Measurements from ENCODE around the gene MTA1.

Gene MTA1

DNA sequence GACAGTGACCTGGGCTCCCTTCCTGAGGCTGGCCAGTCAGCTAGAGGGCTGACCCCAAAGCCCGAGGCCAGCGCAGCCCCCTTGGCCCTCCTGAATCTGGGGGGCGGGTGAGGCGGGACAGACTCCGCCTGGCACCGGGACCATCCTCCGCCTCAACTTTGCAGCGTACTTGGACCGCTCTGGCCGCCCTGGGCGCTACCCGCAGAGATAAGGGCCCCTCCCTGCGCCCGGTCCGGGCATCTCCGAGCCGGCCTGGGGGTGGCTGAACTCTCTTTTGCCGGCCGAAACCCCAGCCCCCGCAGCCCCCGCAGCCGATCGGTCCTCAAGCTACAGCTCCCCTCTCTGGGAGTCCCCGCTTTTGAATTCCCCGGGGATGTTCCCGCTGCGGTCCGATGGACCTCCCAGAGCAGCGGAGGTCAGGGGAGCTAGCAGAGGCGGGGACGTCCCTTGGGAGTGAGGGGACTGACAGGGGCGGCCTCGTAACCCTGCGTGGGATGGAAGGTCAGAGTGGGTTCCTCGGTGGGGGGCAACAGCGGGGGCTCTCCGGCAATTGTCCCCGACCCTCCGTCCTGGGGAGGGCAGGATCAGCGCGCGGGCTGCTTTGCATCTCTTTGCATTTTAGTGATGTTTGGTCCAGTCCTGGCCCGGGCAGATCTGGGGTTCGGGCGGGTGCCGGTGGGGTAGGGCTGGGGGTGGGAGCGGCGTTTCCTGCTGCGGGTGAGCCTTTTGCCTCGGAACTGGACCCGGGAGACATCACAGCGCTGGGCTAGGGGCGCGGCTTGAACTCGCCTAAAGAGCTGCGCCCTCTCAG, 66.7 kb downstream of the MTA1 start, which contains the start of gene CRIP1:
Gene CRIP1, plus strand, starts transcription at position 724 of the 811 bp plus-strand sequence. CDS start 374 bp downstream, outside the sequence.
- DNase-seq (ENCODE audit: low read depth, low spot score): no peak

DNA sequence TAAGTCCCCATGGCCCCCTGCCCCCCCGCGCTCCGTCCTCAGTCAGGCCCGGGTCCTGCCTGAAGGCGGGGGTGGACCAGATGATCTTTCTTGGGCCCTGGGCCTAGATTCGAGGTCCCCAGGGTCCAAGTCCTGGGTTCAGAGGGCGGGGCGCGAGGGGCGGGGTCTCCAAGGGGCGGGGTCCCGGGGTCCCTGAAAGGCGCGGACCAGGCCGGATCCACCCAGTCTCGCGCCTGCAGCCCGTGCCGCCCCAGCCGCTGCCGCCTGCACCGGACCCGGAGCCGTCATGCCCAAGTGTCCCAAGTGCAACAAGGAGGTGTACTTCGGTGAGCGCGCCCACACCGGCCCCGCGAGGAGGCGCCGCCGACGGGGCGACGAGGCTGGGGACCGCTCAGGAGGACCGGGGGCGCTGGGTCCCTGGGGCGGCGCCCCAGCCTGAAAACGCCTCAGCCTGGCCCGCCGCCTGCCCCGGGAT, 67.4 kb downstream of the MTA1 start:
- no peak for DNase-seq (ENCODE audit: low read depth, low spot score)

DNA sequence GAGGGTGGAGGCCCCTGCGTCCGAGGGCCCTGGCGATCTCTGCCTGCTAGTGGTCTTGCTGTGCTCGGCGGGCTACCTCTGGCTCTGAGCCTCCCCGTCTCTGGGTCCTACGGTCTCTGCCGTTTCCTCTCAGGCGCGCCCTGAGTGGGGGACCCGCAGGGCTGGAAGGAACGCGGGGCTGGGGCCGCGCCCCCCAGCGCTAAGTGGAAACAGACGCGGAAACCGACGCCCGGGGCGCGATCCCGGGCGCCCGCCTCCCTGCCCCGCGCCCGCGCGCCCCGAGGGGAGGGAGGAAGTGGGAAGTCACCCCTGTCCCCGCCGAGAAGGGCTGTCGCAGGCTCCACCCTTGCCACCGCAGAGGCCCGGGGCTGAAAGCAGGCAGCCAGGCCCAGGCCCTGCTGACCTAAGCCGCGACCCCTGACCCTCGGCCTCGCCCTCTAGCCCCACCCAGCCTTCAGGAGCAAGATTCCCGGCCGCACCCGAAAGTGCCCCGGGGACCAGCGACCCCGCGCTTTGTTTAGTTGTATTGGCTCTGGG, 67.9 kb downstream of the MTA1 start:
- no peak for DNase-seq (ENCODE audit: low read depth, low spot score)

DNA sequence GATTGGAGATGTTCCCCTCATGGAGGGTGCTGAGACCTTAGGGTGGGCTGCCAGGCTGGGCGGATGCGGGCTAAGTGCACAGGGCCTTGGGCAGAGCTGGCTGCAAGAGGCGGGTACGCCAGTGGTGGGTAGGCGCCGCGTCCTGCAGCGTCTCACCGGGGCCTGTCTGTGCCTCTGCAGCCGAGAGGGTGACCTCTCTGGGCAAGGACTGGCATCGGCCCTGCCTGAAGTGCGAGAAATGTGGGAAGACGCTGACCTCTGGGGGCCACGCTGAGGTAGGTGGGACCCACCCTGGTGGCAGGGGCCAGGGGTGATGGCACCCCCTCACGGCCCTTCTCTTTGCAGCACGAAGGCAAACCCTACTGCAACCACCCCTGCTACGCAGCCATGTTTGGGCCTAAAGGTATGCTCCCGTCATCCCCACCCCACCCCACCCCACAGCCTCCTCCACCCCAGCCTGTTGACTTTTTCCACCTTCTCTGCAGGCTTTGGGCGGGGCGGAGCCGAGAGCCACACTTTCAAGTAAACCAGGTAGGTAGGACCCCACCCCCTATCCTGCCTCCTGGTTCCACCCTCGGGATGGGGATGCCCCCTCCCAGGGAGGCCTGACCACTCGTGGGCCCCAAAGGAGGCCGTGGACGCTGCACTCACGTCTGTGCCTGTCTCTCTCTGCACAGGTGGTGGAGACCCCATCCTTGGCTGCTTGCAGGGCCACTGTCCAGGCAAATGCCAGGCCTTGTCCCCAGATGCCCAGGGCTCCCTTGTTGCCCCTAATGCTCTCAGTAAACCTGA, 68.6 kb downstream of the MTA1 start:
- no peak for DNase-seq (ENCODE audit: low read depth, low spot score)

DNA sequence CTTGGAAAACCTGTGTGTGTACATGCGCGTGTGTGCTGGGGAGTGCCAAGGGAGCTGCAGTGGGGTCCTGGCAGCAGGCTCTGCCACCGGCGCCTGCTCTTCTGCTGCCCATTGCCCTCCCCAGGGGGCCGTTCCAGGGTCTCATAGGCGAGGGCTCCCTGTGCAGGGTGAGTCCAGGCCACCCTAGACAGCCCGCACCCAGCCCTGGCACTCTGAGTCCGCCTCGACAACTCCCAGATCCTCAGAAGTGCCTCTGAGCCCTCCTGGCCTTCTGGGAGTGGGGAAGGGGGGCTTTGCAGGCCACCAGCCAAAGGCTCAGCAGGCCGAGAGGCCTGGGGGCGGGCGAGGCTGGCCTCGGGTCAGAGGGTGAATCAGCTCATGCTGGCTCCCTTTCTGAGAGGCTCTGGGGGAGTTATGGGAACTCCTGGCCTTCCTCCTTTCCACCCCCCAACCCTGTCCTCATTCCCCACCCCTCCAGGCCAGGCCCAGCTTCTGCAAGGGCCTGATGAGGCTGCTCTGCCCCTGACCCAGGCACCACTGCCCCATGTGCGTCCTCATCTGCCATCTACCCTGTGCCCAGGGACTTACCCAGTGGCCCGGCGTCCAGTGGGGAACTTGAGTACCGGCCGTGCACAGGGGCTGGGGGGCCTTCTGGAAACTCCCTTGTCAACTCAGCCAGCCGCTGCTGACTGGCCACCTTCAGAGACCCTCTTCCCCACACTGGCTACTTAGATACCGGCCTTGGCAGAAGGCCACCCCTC, 69.3 kb downstream of the MTA1 start:
- no peak for DNase-seq (ENCODE audit: low read depth, low spot score)

DNA sequence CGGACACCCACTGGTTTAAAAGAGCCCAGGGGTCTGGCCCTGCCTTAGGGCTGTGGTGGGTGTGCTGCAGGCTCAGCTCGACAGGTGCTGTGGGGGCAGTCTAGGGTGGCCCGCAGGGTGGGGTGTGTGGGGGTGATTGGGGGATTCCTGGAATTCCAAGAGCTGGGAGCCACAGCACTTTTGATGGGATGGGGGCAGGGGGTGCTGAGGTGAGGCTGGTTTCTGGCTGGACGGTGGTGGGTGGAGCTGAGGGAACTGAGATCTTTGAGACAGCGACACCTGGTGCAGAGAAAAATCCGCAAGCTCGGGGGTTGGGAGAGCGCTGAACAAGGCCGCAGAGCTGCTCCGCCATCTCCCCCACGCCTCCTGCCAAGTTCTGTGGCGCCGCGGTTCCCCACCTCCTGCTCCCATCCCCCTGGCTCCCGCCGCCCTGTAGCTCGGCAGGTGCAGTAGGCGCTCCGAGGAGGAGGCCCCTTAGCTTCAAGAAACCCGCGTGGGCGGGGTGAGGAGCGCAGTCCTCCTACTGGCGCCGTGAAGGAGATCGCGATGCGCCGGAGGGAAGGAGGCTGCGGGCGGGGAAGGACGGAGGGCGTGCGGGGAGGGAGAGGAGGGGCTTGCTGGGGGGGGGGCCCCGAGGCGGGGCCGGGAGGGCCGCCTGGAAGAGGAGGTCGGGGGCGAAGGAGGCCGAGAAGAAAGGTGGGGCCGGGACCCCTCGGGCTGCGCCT, 70.1 kb downstream of the MTA1 start:
- peak; percentile 94 for DNase-seq (ENCODE audit: low read depth, low spot score)

DNA sequence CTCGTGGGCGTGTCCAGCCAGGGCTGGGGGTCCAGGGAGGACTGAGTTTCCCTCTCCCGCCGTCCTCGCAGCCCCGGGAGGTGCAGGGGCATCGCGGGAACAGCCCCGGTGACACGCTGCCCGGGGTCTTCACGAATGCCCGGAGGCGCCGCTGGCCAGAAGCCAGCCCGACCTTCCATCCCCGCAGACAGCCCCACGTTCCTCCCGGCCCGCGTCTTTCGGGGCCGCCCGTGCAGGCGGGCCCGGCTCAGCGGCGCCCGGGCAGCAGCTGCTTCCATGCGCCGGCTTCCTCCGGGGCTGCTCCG, 70.6 kb downstream of the MTA1 start:
- DNase-seq (ENCODE audit: low read depth, low spot score): no peak

DNA sequence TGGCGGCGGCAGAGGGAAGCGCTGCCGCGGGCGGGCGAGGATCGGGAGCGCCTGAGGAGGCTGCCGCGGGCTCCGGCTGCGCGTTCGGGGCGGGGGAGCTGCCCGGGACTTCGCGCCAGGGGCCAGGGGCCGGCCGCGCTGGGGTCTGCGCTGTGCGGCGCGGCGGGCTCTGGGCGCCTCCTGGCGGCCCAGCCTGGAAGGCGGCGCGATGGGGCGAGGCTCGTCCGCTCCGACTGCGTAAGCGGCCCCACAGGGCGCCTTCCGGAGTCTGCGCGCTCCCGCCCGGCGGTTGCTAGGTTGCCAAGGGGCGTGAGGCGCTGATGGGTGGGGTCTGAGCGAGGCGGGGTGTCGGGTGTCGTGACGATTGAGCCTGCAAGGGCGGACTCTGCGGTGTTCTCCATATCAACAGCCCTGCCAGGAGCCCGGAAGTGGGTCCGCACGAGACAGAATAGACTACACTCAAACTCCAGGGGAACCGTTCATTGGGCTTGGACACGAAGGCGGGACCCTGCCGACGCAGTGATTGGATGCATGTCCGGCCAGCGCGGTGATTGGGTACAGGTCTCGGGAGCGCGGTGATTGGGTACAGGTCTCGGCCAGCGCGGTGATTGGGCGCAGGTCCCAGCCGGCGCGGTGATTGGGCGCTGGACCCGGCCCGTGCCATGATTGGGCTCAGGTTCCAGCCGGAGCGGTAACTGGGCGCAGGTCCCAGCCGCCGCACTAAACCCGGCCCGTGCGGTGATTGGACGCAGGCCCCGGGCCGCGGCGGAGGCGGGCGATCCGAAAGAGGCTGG, 71.1 kb downstream of the MTA1 start, which contains the start of gene TEDC1:
Gene TEDC1, plus strand, starts transcription at position 675 of the 794 bp plus-strand sequence. CDS start 130 bp downstream, outside the sequence.
- DNase-seq (ENCODE audit: low read depth, low spot score): peak; percentile 100

DNA sequence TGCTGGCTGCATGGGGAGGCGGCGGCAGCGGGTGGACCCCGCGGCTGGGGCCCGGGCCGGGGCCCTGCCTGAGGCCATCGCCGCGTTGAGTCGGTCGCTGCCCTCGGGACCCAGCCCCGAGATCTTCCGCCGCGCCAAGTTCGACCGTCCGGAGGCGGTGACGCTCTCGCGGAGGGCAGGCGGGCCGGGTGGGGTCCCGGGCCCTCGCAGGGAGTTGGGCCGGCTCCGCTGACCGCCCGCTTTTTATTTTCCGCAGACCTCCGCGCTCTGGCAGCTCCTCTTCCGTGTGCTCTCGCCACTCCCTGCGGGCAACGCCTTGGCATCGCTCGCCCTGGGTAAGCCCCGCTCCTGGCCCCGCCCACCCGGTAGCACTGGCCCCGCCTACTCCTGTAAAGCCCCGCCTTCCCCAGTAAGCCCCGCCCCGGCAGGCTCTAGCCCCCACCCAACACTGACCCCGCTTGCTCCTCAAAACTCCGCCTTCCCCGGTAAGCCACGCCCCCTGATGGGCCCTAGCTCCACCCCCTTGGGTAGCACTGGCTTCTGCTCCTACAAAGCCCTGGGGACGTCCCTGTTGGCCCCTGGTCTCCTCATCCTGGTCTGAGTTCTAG, 71.8 kb downstream of the MTA1 start:
- DNase-seq (ENCODE audit: low read depth, low spot score): peak; percentile 57

DNA sequence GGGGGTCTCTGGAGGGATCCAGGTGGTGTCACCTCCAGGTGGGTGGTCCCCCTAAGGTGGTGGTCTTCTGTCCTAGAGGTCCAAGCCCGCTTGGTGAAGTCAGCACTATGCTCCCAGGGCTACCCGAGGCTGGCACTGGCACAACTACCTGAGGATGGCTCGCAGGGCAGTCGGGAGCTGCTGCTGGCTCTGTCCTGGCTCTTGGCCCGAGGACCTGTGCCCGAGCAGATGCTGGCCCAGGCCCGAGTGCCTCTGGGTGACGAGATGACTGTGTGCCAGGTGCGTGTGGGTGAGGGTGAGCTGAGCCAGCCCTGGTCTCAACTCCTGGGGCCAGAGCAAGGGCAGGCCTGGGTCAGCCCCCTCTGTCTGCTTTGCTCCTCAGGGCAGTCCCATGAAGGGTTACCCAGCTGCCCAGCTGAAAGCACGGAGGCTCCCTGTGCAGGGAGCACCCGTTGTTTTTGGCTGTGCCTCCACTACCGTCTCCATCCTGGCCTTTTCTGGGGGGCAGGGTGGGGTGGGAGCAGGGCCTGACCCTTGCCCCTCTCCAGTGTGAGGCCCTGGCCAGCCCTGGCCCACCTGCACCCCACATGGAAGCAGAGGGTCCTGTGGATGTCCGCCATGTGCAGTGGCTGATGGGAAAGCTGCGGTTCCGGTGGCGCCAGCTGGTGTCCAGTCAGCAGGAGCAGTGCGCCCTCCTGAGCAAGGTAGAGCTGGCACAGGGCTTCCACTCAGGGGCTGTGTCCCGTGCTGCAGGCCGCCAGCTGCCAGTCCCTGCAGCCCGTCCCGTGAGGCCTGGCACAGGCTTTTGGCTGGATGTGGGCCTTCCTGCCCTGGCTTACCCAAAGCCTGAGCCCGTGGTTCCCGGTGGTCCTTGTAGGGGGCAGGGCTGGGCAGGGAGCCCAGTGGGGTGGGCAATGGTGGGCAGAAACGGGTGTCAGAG, 72.7 kb downstream of the MTA1 start:
- no peak for DNase-seq (ENCODE audit: low read depth, low spot score)

DNA sequence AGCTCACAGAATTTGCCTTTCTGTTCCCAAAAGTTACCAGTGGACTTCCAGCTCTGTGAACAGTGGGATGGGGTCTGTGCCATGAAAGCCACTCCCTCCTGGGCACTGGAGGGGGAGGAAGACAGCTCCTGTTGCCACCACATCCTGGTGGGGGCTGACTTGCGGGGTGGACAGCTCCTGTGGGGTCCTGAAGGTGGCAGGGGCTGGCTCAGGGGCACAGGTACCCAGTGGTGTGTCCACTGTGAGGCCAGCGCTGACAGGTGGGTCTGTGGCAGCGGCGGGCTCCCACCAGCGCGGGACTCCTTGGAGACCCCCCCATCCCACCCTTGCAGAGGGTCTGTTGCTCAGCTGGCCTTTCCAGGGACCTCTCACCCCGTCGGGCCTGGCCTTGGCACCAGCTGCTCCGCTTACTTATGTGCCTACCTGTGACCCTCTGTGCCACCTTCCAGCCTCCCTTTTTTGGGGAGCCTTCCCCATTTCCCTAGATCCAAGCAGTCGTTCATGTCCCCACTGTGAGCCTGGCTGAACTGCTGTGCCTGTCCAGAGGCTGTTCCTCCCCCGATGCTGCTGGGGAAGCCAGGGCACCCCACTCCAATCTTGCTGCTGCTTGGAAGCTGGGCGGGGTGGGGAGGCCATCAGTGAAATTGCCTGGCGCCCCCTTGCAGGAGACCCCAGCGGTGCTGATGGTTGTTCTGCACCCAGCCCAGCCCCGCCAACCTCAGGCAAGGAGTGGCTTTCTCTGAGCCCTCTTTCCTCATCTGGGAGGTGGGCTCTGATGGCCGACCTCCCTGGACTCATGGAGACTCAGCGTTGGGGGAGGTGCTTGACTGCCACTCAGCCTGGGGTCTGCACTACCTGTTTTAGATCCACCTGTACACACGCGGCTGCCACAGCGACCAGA, 73.6 kb downstream of the MTA1 start:
- DNase-seq (ENCODE audit: low read depth, low spot score): no peak

DNA sequence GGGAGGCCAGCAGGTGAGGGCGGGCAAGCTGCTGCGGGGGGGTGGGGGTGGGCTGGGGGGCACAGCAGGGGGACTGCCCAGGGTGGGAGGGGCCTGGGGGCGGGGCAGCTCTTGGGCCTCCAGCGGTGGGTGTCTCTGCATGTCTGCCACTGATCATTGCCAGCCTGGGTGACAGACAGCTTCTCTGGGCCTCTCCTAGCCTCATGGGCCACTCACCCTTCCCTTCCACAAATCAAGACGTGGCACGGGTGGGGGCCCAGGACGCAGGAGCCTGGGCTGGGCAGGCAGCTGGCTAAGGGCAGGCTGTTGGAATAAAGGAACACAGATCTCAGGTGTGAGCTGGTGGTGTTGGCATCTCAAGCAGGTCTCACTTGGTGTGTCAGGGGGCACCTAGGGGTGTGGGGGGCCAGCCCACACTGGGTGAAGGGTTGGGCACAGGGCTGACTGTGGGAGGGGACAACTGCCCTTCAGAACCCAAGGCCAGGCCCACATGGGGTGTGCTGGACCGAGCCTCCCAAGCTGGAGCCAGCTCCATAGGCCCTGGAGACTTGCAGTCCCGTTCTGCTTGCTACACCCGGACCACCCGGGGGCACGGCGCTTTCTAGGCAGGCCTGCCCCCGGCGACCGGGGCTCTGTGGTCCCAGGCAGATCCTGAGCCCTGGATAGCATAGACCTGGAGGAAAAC, 74.4 kb downstream of the MTA1 start:
- no peak for DNase-seq (ENCODE audit: low read depth, low spot score)

DNA sequence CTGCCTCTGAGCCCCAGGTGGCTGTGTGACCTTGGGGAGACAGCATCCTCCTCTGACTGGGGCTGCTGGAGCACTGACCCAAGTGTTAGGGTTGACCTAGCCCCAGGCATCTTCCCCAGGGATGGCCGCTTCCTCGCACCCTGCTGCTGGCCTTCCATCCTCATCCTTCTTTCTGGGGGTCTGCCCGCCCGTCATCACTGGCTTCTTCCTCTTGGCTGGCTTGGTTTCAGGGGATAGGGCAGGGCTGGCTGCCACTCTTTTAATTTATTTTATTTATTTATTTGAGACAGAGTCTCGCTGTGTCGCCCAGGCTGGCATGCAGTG, 74.9 kb downstream of the MTA1 start:
- no peak for DNase-seq (ENCODE audit: low read depth, low spot score)

DNA sequence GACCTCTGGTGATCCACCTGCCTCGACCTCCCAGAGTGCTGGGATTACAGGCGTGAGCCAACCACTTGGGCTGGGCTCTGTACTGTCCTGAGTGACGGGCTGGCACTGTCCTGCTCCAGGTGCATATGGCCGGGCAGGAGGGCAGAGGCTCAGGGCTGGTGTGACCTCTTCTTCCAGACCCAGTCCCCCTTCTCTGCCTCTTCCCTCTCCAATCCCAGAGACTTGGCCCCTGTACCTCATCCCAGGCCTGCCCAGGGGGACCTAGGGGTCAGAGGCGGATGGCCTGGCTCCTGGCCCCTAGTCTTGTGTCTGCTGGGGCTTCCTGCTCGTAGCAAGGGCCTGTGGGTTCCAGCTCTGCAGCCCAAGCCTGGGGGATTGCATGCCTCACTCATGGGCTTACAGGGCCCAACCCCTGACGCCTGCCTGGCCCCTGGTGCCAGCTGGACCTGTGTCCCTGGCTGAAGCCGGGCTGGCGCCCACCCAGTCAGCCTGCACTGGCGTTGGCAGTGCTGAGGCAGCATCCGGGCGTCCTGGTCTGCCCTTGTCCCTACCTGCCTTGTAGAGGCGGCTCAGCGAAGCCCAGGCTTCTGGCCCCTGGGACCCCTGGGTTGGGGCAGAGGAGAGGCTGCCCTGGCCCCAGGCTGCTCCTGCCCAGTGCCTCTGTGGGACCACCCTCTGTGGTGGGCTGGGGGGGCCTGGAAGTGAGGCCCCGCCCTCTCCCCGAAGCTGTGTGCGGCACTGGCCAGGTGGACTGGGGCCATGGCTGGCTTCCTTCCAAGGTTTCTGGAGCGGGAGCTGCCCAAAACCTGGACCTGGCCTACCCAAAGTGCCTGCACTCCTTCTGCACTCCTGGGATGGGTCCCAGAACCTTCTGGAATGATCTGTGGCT, 75.7 kb downstream of the MTA1 start:
- no peak for DNase-seq (ENCODE audit: low read depth, low spot score)

DNA sequence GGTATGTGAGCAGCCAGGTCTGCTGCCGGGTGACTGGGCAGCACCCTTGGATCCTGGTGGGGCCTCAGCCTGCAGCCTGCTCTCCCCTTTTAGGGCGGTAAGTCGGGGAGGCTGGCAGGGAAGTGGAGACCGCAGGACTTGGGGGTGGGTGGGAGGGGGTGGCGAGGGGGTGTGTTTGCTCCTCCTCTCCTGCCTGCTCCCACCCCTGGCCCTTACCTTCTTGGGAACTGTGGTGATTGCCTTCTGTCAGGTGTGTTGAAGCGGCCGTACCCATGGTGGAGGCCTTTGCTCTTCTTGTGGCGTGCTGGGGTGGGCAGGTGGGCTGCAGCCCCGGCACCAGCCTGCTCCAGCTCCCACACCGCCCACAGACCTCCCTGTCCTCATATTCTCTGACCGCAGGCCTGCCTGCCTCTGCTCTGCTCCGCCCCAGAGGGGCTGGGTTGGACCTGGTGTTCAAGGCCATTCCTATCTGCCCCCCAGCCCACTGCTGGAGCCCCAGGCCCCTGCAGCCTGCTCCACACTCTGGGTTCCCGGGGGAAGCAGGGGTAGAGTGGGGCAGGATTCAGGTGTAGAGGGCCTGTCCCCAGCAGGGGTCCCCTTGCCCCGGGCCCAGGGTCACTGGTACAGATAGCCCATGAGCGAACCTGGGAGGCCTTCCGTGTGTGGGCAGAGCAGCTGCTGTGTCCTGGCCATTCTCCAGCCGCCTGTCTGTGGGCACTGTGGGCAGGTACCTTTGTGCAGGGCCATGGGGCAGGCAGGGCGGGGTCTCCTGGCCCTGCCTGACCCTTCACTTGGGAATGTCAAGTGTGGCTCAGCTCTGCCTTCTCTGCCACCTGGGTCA, 76.6 kb downstream of the MTA1 start:
- no peak for DNase-seq (ENCODE audit: low read depth, low spot score)
